Measurements from ENCODE around the gene SRRT.
"Not testable (repeated sequence)": the region's sequence is repeated elsewhere in the genome, so short reads cannot be mapped to it uniquely, and the experiment has no call there.

SRRT gene

GRCh38 chr7:100929808-100930174 lies 54.9 kb downstream of the SRRT start:
- DNase-seq (ENCODE audit: low read depth in 2 of 3, low spot score in 1 of 3): no peak

GRCh38 chr7:100933734-100934133 lies 58.8 kb downstream of the SRRT start:
- DNase-seq (ENCODE audit: low read depth in 2 of 3, low spot score in 1 of 3): no peak

- not testable (repeated sequence) for DNase-seq (ENCODE audit: low read depth in 2 of 3, low spot score in 1 of 3)
These were observed 60.5 kb downstream of the SRRT start for GRCh38 chr7:100935381-100935780.

- not testable (repeated sequence) for DNase-seq (ENCODE audit: low read depth in 2 of 3, low spot score in 1 of 3)
These were observed 61.3 kb downstream of the SRRT start for GRCh38 chr7:100936167-100936566.

All from stimulated activated CD4-positive, alpha-beta T cell treated with anti-CD3 and anti-CD28 coated beads, Interleukin-12 subunit alpha, Interleukin-12 subunit beta, amount 100 ng/mL, for 48 hours (primary cell).